Fibroblast of villous mesenchyme (primary cell): ENCODE data around the gene LRRC17. TPM values are rescaled to one million over a fixed set of nuclear protein-coding genes. Genes with fewer than 3 reads are reported as not detected.

Experiments used
- DNase-seq: peaks from one replicate; pipeline ENCODE4 v3.0.0-alpha.2; 2010; ENCODE audit warnings: low read depth
- H3K4me3 ChIP-seq: 2 replicates; pipeline ENCODE4 v1.5.1; 2011; ENCODE audit warnings: low read depth, mild to moderate bottlenecking, low read length
- total RNA-seq: library from RNA; depleted of rRNA; stranded (reverse); fragments of >200 nt; gene quantifications from 2 replicates; pipeline ENCODE4 v1.2.3, GENCODE V29; 2012
- TF ChIP-seq, protein P1 (sequence below): IDR thresholded peaks from 2 replicates; pipeline ENCODE4 v1.5.1; 2012; ENCODE audit warnings: low read depth, mild to moderate bottlenecking, low read length; ENCODE audit not compliant: insufficient read depth

Gene LRRC17
- total RNA-seq, 1 donor = 70.0 TPM

DNA sequence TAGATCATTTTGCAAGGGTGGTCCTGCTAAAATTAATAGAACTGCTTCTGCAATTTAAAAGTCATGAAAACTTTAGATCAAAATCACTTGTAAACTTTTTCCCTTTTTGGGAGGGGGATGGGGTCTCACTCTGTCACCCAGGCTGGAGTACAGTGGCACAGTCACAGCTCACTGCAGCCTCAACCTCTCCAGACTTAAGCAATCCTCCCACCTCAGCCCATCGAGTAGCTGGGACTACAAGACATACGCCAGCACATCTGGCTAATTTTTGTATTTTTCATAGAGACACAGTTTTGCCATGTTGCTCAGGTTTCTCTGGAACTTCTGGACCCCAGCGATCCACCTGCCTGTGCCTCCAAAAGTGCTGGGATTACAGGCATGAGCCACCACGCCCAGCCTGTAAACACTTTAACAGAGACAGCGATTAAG, 79.7 kb downstream of the LRRC17 start:
- DNase-seq = no peak
- H3K4me3 ChIP-seq = no peak overlapping the region
- TF ChIP-seq, protein P1, sequence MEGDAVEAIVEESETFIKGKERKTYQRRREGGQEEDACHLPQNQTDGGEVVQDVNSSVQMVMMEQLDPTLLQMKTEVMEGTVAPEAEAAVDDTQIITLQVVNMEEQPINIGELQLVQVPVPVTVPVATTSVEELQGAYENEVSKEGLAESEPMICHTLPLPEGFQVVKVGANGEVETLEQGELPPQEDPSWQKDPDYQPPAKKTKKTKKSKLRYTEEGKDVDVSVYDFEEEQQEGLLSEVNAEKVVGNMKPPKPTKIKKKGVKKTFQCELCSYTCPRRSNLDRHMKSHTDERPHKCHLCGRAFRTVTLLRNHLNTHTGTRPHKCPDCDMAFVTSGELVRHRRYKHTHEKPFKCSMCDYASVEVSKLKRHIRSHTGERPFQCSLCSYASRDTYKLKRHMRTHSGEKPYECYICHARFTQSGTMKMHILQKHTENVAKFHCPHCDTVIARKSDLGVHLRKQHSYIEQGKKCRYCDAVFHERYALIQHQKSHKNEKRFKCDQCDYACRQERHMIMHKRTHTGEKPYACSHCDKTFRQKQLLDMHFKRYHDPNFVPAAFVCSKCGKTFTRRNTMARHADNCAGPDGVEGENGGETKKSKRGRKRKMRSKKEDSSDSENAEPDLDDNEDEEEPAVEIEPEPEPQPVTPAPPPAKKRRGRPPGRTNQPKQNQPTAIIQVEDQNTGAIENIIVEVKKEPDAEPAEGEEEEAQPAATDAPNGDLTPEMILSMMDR = no peak

DNA sequence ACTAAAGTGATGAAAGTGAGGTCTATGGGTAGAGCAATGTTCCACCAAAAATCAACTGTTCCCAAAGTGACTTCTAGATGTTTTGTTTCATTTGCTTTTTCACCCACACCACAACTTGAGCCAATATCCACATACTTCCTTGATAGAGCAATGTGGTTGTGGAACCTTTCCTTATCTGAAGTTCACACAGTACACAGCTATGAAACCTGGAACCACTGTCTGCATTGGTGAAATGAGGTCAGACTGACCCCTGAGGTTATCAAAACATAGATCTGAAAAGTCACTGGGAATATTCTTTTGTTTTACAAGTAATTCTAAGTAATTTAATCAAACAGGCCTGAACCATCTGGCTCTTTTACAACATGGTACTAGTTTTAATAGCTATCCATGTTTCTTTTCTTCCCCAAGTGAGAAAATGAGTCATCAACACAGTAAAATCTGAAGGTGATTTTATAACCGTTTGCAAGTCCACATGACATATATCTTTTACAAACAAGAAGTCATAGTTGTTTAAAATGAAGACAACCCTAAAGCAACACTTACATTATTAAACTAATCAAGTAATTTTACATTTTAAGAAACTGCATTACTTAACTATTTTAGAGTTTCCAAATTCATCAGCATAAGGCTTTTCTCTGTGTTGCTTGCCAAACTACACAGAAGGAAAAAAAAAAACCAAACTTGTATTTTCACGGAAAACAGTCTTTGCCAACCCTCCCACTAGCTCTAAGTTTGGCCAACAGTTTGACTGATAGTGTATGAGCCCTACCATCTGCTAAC, 80.3 kb downstream of the LRRC17 start:
- no peak overlapping the region for H3K4me3 ChIP-seq
- DNase-seq = peak; percentile 91
- TF ChIP-seq, protein P1 = no peak

DNA sequence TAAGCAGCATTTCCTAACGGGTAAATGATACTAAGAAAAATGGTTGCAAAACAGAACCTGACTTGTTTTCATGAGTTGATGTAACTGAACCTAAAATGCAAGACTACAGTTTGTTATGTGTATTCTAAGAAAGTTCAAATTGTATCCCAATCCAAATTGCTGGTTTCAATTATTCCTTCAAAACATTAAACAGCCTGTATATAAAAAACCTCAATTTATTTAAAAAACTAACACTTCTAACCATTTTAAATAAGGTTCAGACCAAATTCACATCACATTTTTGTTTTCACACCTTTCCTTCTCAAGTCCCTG, 80.9 kb downstream of the LRRC17 start:
- no peak overlapping the region for H3K4me3 ChIP-seq
- no peak for DNase-seq
- TF ChIP-seq, protein P1 = no peak

DNA sequence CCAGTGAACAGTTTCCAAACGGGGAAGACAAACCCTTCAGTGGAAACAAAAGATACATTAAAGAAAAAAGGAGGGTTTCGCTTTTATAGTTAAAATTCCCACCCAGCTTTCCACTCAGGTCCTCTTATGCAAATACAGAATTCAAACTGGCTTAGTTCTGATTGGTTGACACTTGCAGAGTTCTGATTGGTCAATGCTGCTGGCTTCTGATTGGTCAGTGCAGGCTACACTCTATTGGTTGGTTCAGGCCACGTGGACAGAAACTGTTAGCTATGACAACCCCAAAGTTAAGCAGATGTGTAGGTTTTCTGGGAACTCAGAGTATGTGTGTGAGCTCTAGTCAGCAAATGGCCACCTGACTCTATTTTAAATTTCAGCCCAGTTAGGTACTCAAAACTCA, 81.8 kb downstream of the LRRC17 start:
- H3K4me3 ChIP-seq = no peak overlapping the region
- no peak for DNase-seq
- TF ChIP-seq, protein P1 = no peak

Other genes starting within 250 kb of the LRRC17 start
- gene POLR2J2, start 241.3 kb upstream of the LRRC17 start, total RNA-seq = 4.8 and 8.2 TPM in 2 replicates
- gene FAM185A, start 164.0 kb upstream of the LRRC17 start, total RNA-seq = 8.2 and 8.4 TPM in 2 replicates
- 1.3 and 2.2 TPM in 2 replicates for gene FBXL13, start 161.8 kb downstream of the LRRC17 start, total RNA-seq
- 25.8 and 35.0 TPM in 2 replicates for gene ARMC10, start 162.1 kb downstream of the LRRC17 start, total RNA-seq
- 5.8 and 6.5 TPM in 2 replicates for gene NAPEPLD, start 236.1 kb downstream of the LRRC17 start, total RNA-seq